H1 (cell line): ENCODE measurements around the gene OR51I1. TPM values are rescaled to one million over a fixed set of nuclear protein-coding genes. Genes with fewer than 3 reads are reported as not detected.

Source experiments
- CTCF ChIA-PET: fragments of 300-600 bp; sonication (Branson Sonifier 250); formaldehyde crosslinking; loops from one replicate; lab custom pipeline; 2021; ENCODE audit not compliant: partially characterized antibody; lab: Charles Lee
- POLR2A ChIA-PET: fragments of 300-600 bp; sonication (Branson Sonifier 250); formaldehyde crosslinking; loops from one replicate; lab custom pipeline; 2021; ENCODE audit warnings: inconsistent platforms; ENCODE audit not compliant: partially characterized antibody; lab: Charles Lee
- DNase-seq, 2 experiments: peaks; one replicate each; pipeline versions ENCODE4 v3.0.0 to v3.0.0-alpha.2; 2010 to 2022; ENCODE audit warnings: low spot score in 2 of 2, low read depth in 1 of 2, mixed read lengths in 1 of 2
- FAIRE-seq: peaks from 2 replicates; lab custom pipeline; 2011; peaks lifted over from hg19 to GRCh38; lab: Jason Lieb, UNC
- H2AFZ ChIP-seq: 2 replicates; pipeline ENCODE4 v1.8.1; 2012; ENCODE audit warnings: low read length, inconsistent platforms
- H2AK5ac ChIP-seq: 2 replicates; pipeline ENCODE4 v1.6.1; 2013; ENCODE audit warnings: low read depth, low read length
- H2BK120ac ChIP-seq: replicated peaks from 2 replicates; pipeline ENCODE3; 2013; ENCODE audit warnings: low read depth, low read length, inconsistent platforms
- H2BK12ac ChIP-seq: 2 replicates; pipeline ENCODE4 v1.6.1; 2013; ENCODE audit warnings: low read depth, low read length
- H2BK15ac ChIP-seq: 2 replicates; pipeline ENCODE4 v1.6.1; 2013; ENCODE audit warnings: low read length
- H2BK20ac ChIP-seq: 2 replicates; pipeline ENCODE4 v1.6.1; 2013; ENCODE audit warnings: low read length
- H2BK5ac ChIP-seq: 2 replicates; pipeline ENCODE4 v1.6.1; 2013; ENCODE audit warnings: low read depth, low read length
- H3K14ac ChIP-seq: 2 replicates; pipeline ENCODE4 v1.6.1; 2013; ENCODE audit warnings: inconsistent platforms; ENCODE audit not compliant: insufficient read length
- H3K18ac ChIP-seq: 2 replicates; pipeline ENCODE4 v1.6.1; 2013; ENCODE audit warnings: low read length; ENCODE audit errors: extremely low read depth
- H3K23ac ChIP-seq: 2 replicates; pipeline ENCODE4 v1.6.1; 2013; ENCODE audit warnings: inconsistent platforms; ENCODE audit not compliant: insufficient read length
- H3K23me2 ChIP-seq: 2 replicates; pipeline ENCODE4 v1.6.1; 2013; ENCODE audit warnings: low read depth, low read length
- H3K27ac ChIP-seq: 2 replicates; pipeline ENCODE4 v1.6.1; 2011; ENCODE audit warnings: low read depth, low read length, inconsistent platforms
- H3K27me3 ChIP-seq, 4 experiments: replicated peaks in 1 of 4; 1 replicate in 1 of 4; 2 replicates in 3 of 4; pipeline versions ENCODE4 v1.6.1 to v1.8.1; 2011 to 2013; ENCODE audit warnings: low read length in 3 of 4, mild to moderate bottlenecking in 3 of 4, inconsistent platforms in 2 of 4, mixed read lengths in 2 of 4, moderate library complexity in 1 of 4; ENCODE audit not compliant: control insufficient read depth in 3 of 4, insufficient read depth in 3 of 4; ENCODE audit errors: extremely low read depth in 1 of 4
- H3K36me3 ChIP-seq, 4 experiments: 2 replicates each; pipeline versions ENCODE4 v1.6.1 to v1.8.1; 2011 to 2013; ENCODE audit warnings: mild to moderate bottlenecking in 4 of 4, low read length in 3 of 4, moderate library complexity in 2 of 4, control low read depth in 1 of 4, inconsistent platforms in 1 of 4; ENCODE audit not compliant: insufficient read depth in 4 of 4, control insufficient read depth in 2 of 4
- H3K4ac ChIP-seq: replicated peaks from 2 replicates; pipeline ENCODE3; 2013; ENCODE audit warnings: low read length, low read depth, mixed read lengths, inconsistent platforms; ENCODE audit not compliant: insufficient read length
- H3K4me1 ChIP-seq, 4 experiments: replicated peaks in 1 of 4; 1 replicate in 1 of 4; 2 replicates in 3 of 4; pipeline versions ENCODE4 v1.6.1 to v1.8.1; 2011 to 2013; ENCODE audit warnings: low read length in 3 of 4, inconsistent platforms in 2 of 4, mixed read lengths in 1 of 4; ENCODE audit not compliant: insufficient read depth in 4 of 4, control insufficient read depth in 3 of 4
- H3K4me2 ChIP-seq, 2 experiments: 2 replicates each; pipeline versions ENCODE4 v1.6.1 to v1.8.1; 2011 to 2013; ENCODE audit warnings: low read depth in 2 of 2, low read length in 2 of 2, control low read depth in 1 of 2, inconsistent platforms in 1 of 2, mild to moderate bottlenecking in 1 of 2; ENCODE audit not compliant: insufficient read depth in 1 of 2
- H3K4me3 ChIP-seq, 4 experiments: fragments of 200-600, 300-600 bp in 1 of 4; sonication (generic), shearing (Covaris generic), sonication (Bioruptor Twin) in 1 of 4; 2 replicates each; pipeline versions ENCODE4 v1.5.1 to v1.8.1; 2011 to 2016; ENCODE audit warnings: low read length in 4 of 4, low read depth in 3 of 4, control low read depth in 2 of 4, inconsistent platforms in 2 of 4, mild to moderate bottlenecking in 2 of 4, mixed read lengths in 1 of 4, moderate library complexity in 1 of 4; ENCODE audit not compliant: insufficient read depth in 2 of 4; ENCODE audit errors: extremely low read depth in 1 of 4
- H3K56ac ChIP-seq: replicated peaks from 2 replicates; pipeline ENCODE3; 2013; ENCODE audit warnings: low read depth, mild to moderate bottlenecking, mixed read lengths, low read length, inconsistent platforms; ENCODE audit not compliant: insufficient read length
- H3K79me1 ChIP-seq: 2 replicates; pipeline ENCODE4 v1.6.1; 2013; ENCODE audit warnings: low read depth, low read length, control low read depth
- H3K79me2 ChIP-seq, 2 experiments: 2 replicates each; pipeline versions ENCODE4 v1.6.1 to v1.8.1; 2012 to 2013; ENCODE audit warnings: low read length in 2 of 2, mild to moderate bottlenecking in 2 of 2, inconsistent platforms in 1 of 2; ENCODE audit not compliant: insufficient read depth in 2 of 2, control insufficient read depth in 1 of 2
- H3K9ac ChIP-seq, 4 experiments: replicated peaks in 1 of 4; 1 replicate in 1 of 4; 2 replicates in 3 of 4; pipeline versions ENCODE4 v1.6.1 to v1.8.1; 2011 to 2013; ENCODE audit warnings: low read depth in 3 of 4, low read length in 3 of 4, control low read depth in 2 of 4, mild to moderate bottlenecking in 2 of 4, moderate library complexity in 2 of 4, inconsistent platforms in 1 of 4; ENCODE audit errors: extremely low read depth in 1 of 4
- H3K9me3 ChIP-seq, 2 experiments: 2 replicates each; pipeline versions ENCODE4 v1.6.1 to v1.8.1; 2012 to 2013; ENCODE audit warnings: mild to moderate bottlenecking in 2 of 2, moderate library complexity in 2 of 2, control low read depth in 1 of 2, inconsistent platforms in 1 of 2, low read depth in 1 of 2, low read length in 1 of 2, mixed read lengths in 1 of 2; ENCODE audit not compliant: insufficient read depth in 2 of 2
- H4K20me1 ChIP-seq, 2 experiments: replicated peaks in 1 of 2; 2 replicates each; pipeline versions ENCODE3 to v1.8.1; 2011 to 2013; ENCODE audit warnings: inconsistent platforms in 2 of 2, low read length in 2 of 2, mild to moderate bottlenecking in 1 of 2; ENCODE audit not compliant: insufficient read depth in 2 of 2, control insufficient read depth in 1 of 2
- H4K5ac ChIP-seq: 2 replicates; pipeline ENCODE4 v1.6.1; 2013; ENCODE audit warnings: low read length, low read depth, mixed read lengths, inconsistent platforms; ENCODE audit not compliant: insufficient read length
- H4K8ac ChIP-seq: 2 replicates; pipeline ENCODE4 v1.8.0; 2013; ENCODE audit warnings: mild to moderate bottlenecking, moderate library complexity, low read length, inconsistent platforms; ENCODE audit not compliant: insufficient read depth; ENCODE audit errors: extremely low read depth
- H4K91ac ChIP-seq: replicated peaks from 2 replicates; pipeline ENCODE3; 2013; ENCODE audit warnings: low read length, mixed read lengths, inconsistent platforms; ENCODE audit not compliant: insufficient read length
- ASH2L ChIP-seq: fragments of 200-600, 300-600 bp; sonication (generic); IDR thresholded peaks from one replicate; pipeline ENCODE4 v1.7.1; 2017; ENCODE audit warnings: low read length
- BCL11A ChIP-seq, 2 experiments: IDR thresholded peaks; one replicate each; pipeline ENCODE4 v1.6.1; 2011; ENCODE audit warnings: low read depth in 2 of 2, low read length in 2 of 2, mild to moderate bottlenecking in 2 of 2
- CBX5 ChIP-seq: fragments of 300-800, 300-1000 bp; sonication (generic); IDR thresholded peaks from 2 replicates; pipeline ENCODE4 v1.7.1; 2016; ENCODE audit warnings: antibody characterized with exemption, low read length, low read depth
- CREB1 ChIP-seq: IDR thresholded peaks from 2 replicates; pipeline ENCODE4 v1.6.1; 2012; ENCODE audit warnings: inconsistent platforms
- JUN ChIP-seq: IDR thresholded peaks from 2 replicates; pipeline ENCODE4 v1.6.1; 2011; ENCODE audit warnings: low read depth, mild to moderate bottlenecking, improper control_type of control experiment, low read length
- MAFK ChIP-seq: IDR thresholded peaks from 2 replicates; pipeline ENCODE4 v1.6.1; 2012; ENCODE audit warnings: low read depth, mild to moderate bottlenecking, improper control_type of control experiment, low read length
- POLR2AphosphoS5 ChIP-seq: IDR thresholded peaks from 2 replicates; pipeline ENCODE4 v1.6.1; 2011; ENCODE audit warnings: low read depth, low read length
- SP1 ChIP-seq: IDR thresholded peaks from 2 replicates; pipeline ENCODE4 v1.6.1; 2011; ENCODE audit warnings: low read depth, low read length
- WGBS, 2 experiments: shearing (Covaris generic) in 1 of 2; methylation state at CpG; one replicate each; pipeline versions ENCODE4 v1.1.6 to v1.1.7; 2013 to 2015; ENCODE audit warnings: low lambda C conversion rate in 2 of 2, mixed read lengths in 2 of 2, inconsistent platforms in 1 of 2, low coverage in 1 of 2, missing lambda C conversion rate in 1 of 2; ENCODE audit not compliant: insufficient replicate concordance in 2 of 2, insufficient coverage in 1 of 2, insufficient read length in 1 of 2; ENCODE audit errors: extremely low coverage in 1 of 2, missing lambda C conversion rate in 1 of 2; 5-methylcytosine and 5-hydroxymethylcytosine counted together
- polyA plus RNA-seq, 7 experiments: library from polyadenylated mRNA; depleted of rRNA in 3 of 7; stranded (reverse) in 5 of 7; unstranded in 2 of 7; fragments of >200 nt in 5 of 7; fragments of 200-250 nt in 2 of 7; gene quantifications; 1 replicate in 5 of 7; 2 replicates in 1 of 7; 4 replicates in 1 of 7; pipeline versions ENCODE4 v1.2.1 to v1.2.3, GENCODE V29; 2011 to 2013; ENCODE audit warnings: missing spikeins in 2 of 7, mixed read lengths in 2 of 7
- total RNA-seq: library from RNA; stranded (reverse); fragmentation: NEBNext Ultra II Directional; extraction: Animal tissue kit (Norgen Biotek cat#: 25700); gene quantifications from 2 replicates; pipeline ENCODE4 v1.2.1, GENCODE V29; 2021
- TF ChIP-seq, protein P1 (sequence below): IDR thresholded peaks from 2 replicates; pipeline ENCODE4 v1.6.1; 2011; ENCODE audit warnings: low read depth, mild to moderate bottlenecking, low read length; ENCODE audit not compliant: insufficient read depth
- TF ChIP-seq, protein P2 (sequence below): IDR thresholded peaks from 2 replicates; pipeline ENCODE4 v1.6.1; 2012; ENCODE audit warnings: inconsistent platforms

Gene OR51I1
- total and polyA plus RNA-seq, 2 of the 8 experiments (the other 6 are each of a cell fraction or from before 2014, with no cell fraction given) = not detected

DNA sequence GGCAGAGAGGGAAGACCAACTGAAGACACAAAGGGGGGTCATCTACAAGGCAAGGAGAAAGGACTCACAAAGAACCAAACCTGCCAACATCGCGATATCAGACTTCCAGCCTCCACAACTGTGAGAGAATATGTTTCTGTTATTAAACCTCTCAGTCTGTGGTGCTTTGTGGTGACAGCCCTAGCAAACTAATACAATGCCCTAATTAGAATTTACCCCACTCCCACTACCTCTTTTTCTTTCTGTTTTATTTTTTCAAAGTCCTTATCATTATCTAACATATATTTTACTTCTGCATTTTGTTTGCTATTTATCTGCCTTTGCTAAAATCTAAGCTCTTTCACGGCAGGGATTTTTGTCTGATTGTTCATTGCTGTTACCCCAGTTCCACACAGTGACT is 44.7 kb upstream of the OR51I1 start:
- CTCF ChIA-PET = interaction anchor here (1.2 to 2.2 kb wide), 3 partner anchors 10 to 116 kb away, joined by 3 to 10 read pairs (median 3); no protein-coding TSS in a partner anchor
- H3K56ac ChIP-seq = no peak overlapping the region
- FAIRE-seq (no peak), DNase-seq (no peak)
- H3K27ac ChIP-seq = no peak overlapping the region
- 95% methylated on average over 3 of the region's 3 CpGs; no CpG with 5 or more reads in 1 of the 2 experiments for WGBS, 2 experiments
- H3K9me3 ChIP-seq = no peaks in the 10 kb centered on the region
- H3K27me3 ChIP-seq = no peaks in the 10 kb centered on the region
- no peak overlapping the region for H4K5ac ChIP-seq
- H4K91ac ChIP-seq = no peak overlapping the region
- no peak overlapping the region for H3K18ac ChIP-seq
- POLR2A ChIA-PET = no interaction called here
- H2BK12ac ChIP-seq = no peak overlapping the region
- TF ChIP-seq BCL11A (IDR thresholded peaks at IDR 0.05; ENCODE audit: low read depth in 2 of 2, low read length in 2 of 2) (no peak), SP1 (no peak), MAFK (no peak), POLR2AphosphoS5 (no peak), CBX5 (no peak), ASH2L (no peak), CREB1 (no peak), JUN (no peak)
- TF ChIP-seq, protein P1, sequence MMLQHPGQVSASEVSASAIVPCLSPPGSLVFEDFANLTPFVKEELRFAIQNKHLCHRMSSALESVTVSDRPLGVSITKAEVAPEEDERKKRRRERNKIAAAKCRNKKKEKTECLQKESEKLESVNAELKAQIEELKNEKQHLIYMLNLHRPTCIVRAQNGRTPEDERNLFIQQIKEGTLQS = no peak
- TF ChIP-seq, protein P2, sequence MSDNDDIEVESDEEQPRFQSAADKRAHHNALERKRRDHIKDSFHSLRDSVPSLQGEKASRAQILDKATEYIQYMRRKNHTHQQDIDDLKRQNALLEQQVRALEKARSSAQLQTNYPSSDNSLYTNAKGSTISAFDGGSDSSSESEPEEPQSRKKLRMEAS = no peak
- H2AFZ ChIP-seq = no peak overlapping the region
- no peak overlapping the region for H2BK5ac ChIP-seq
- H3K4me3 ChIP-seq = no peak overlapping the region
- H2BK15ac ChIP-seq = no peak overlapping the region
- H2AK5ac ChIP-seq = no peak overlapping the region
- H3K4me2 ChIP-seq = no peak overlapping the region
- no peaks in the 10 kb centered on the region for H3K79me1 ChIP-seq
- H3K23ac ChIP-seq = no peak overlapping the region
- H4K20me1 ChIP-seq = no peaks in the 10 kb centered on the region
- no peaks in the 10 kb centered on the region for H3K79me2 ChIP-seq
- H3K14ac ChIP-seq = no peak overlapping the region
- H3K4ac ChIP-seq = no peak overlapping the region
- no peak overlapping the region for H2BK20ac ChIP-seq
- no peak overlapping the region for H2BK120ac ChIP-seq
- H3K4me1 ChIP-seq = no peaks in the 10 kb centered on the region
- H3K9ac ChIP-seq = no peak overlapping the region
- peaks cover 2% of the 10 kb centered on the region; the same call in 1 of the 2 replicates for H3K23me2 ChIP-seq
- no peak overlapping the region for H4K8ac ChIP-seq
- no peaks in the 10 kb centered on the region for H3K36me3 ChIP-seq
